GM18868 (cell line): ENCODE measurements around the gene CD72.

ENCODE experiments used
- ATAC-seq: cut with Tn5 transposase; IDR thresholded peaks from one replicate; pipeline ENCODE4 v1.9.1; 2021; ENCODE audit warnings: mild to moderate bottlenecking, moderate library complexity; ENCODE audit not compliant: unreplicated experiment

CD72 gene

GRCh38 chr9:35560625-35561337 is 57.4 kb downstream of the CD72 start:
- ATAC-seq = no peak
